Esophagus muscularis mucosa (tissue), 4 donors: ENCODE measurements around the gene BRMS1. TPM values are rescaled to one million over a fixed set of nuclear protein-coding genes. Genes with fewer than 3 reads are reported as not detected.

Experiments used
- DNase-seq: peaks from one replicate; pipeline ENCODE4 v3.0.0-alpha.2; 2017; ENCODE audit errors: extremely low spot score
- H3K27ac ChIP-seq, 4 donors: fragments of 200-600 bp; sonication (generic); replicated peaks in 1 of 4; 1 replicate in 3 of 4; 2 replicates in 1 of 4; pipeline ENCODE4 v1.5.1; 2016 to 2019; ENCODE audit warnings: mild to moderate bottlenecking in 1 of 4
- H3K27me3 ChIP-seq, 4 donors: fragments of 200-600 bp; sonication (generic); one replicate each; pipeline versions ENCODE4 v1.5.1 to v1.6.0; 2016 to 2019
- H3K36me3 ChIP-seq, 4 donors: fragments of 200-600 bp; sonication (generic); one replicate each; pipeline ENCODE4 v1.5.1; 2016 to 2019
- H3K4me1 ChIP-seq, 4 donors: fragments of 200-600 bp; sonication (generic); one replicate each; pipeline ENCODE4 v1.5.1; 2016 to 2019
- H3K4me3 ChIP-seq, 4 donors: fragments of 200-600 bp; sonication (generic); 1 replicate in 2 of 4; 2 replicates in 2 of 4; pipeline ENCODE4 v1.5.1; 2016 to 2019; ENCODE audit warnings: mild to moderate bottlenecking in 4 of 4, moderate library complexity in 1 of 4
- H3K9me3 ChIP-seq, 4 donors: fragments of 200-600 bp; sonication (generic); 1 replicate in 3 of 4; 2 replicates in 1 of 4; pipeline ENCODE4 v1.5.1; 2016 to 2019
- CTCF ChIP-seq, 3 experiments: fragments of 200-600 bp in 2 of 3; fragments of 450-650 bp in 1 of 3; sonication (generic) in 2 of 3; IDR thresholded peaks; one replicate each; pipeline ENCODE4 v1.5.1; 2017 to 2019; ENCODE audit warnings: antibody characterized with exemption in 3 of 3, mild to moderate bottlenecking in 2 of 3, moderate library complexity in 1 of 3
- EP300 ChIP-seq: sonication (generic); formaldehyde crosslinking; IDR thresholded peaks from one replicate; pipeline ENCODE4 v1.6.1; 2017; ENCODE audit warnings: antibody characterized with exemption
- POLR2A ChIP-seq: fragments of 450-650 bp; IDR thresholded peaks from one replicate; pipeline ENCODE4 v1.6.1; 2017; ENCODE audit warnings: antibody characterized with exemption, moderate library complexity, mild to moderate bottlenecking, low read depth
- POLR2AphosphoS5 ChIP-seq, 2 donors: sonication (generic); formaldehyde crosslinking; IDR thresholded peaks; one replicate each; pipeline ENCODE4 v1.6.1; 2017; ENCODE audit warnings: antibody characterized with exemption in 2 of 2
- WGBS: methylation state at CpG from one replicate; pipeline ENCODE4 v1.1.5; 2018; 5-methylcytosine and 5-hydroxymethylcytosine counted together
- intact Hi-C: fragments of 100-400 bp; cut with DNase I; formaldehyde crosslinking; loops from one replicate; pipeline ENCODE4 v1.15.1; 2023
- total RNA-seq, 4 donors: library from RNA; depleted of rRNA; stranded (reverse); fragments of >200 nt; gene quantifications; one replicate each; pipeline versions ENCODE4 v1.1.0 to v1.2.1, GENCODE V29; 2016

Gene BRMS1
- total RNA-seq, 4 donors from 2014 or later = 22.8 to 35.1 (median 34.1) TPM

DNA sequence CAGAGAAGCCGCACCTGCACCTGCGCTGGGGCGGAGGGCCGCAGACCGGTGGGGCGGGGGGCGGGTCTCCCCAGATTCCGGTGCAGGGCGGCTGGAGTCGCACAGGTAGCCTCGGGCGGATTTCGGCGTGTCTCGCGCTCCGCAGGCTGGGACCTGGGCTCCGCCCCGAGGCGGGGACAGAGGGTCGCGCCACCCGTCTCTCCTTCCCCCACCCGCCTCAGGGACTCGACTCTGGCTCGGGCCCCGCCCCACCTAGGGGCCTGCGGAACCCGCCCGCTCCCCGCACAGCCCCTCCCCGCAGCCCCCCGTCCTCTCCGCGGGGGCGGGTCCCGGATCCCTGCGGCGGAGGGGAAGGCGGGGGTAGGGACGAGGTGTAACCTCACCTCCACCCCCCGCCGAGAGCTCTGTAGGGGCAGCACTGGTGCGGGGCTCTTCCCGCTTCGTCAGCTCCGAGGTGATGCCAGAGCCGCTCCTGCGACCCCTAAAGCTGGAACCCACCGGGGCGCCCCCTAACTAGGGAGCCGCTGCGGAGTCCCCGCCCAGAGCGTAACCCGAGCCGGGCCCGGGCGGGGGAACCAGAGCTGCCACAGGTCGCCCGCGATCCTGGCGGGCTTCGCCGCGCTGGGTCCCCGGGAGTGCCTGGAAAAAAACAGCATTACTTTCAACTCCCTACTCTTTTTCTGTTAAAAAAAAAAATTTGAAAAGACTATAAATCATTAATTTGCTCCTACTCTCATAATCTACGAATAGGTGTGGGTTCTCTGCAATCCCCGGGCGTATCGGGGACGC, 26.9 kb upstream of the BRMS1 start, which contains the start of gene SLC29A2:
SLC29A2 (minus strand) TSS at position 134 of the 789 bp plus-strand sequence. CDS start 169 bp downstream, outside the sequence.
- intact Hi-C loops = no loop called here
- no peaks in the 10 kb centered on the region for H3K9me3 ChIP-seq
- peaks cover 0 to 26% (median 0%) of the 10 kb centered on the region in 4 donors for H3K27me3 ChIP-seq
- peak within 1 kb of the TSS; percentile 56 to 63 (median 60) for H3K27ac ChIP-seq
- peaks cover 21 to 30% (median 26%) of the 10 kb centered on the region in 4 donors for H3K4me1 ChIP-seq
- no peak for TF ChIP-seq POLR2AphosphoS5 (IDR thresholded peaks at IDR 0.05)
- no peak for TF ChIP-seq CTCF (IDR thresholded peaks at IDR 0.05)
- peaks cover 0 to 10% (median 0%) of the 10 kb centered on the region in 4 donors for H3K36me3 ChIP-seq
- 1% methylated on average over 36 of the region's 72 CpGs for WGBS
- peak within 1 kb of the TSS; percentile 74 to 88 (median 84) for H3K4me3 ChIP-seq
- DNase-seq = no peak

- Histone ChIP-seq H3K27ac (no peak overlapping the region), H3K4me1 (peaks cover 21 to 30% (median 26%) of the 10 kb centered on the region in 4 donors), H3K9me3 (no peaks in the 10 kb centered on the region), H3K36me3 (peaks cover 0 to 15% (median 0%) of the 10 kb centered on the region in 4 donors), H3K27me3 (peaks cover 0 to 20% (median 0%) of the 10 kb centered on the region in 4 donors), H3K4me3 (no peak overlapping the region)
- TF ChIP-seq POLR2A (no peak), POLR2AphosphoS5 (IDR thresholded peaks at IDR 0.05) (no peak), EP300 (no peak), CTCF (IDR thresholded peaks at IDR 0.05) (no peak)
- DNase-seq = no peak
- intact Hi-C loops = no loop called here
- WGBS = 90% methylated on average over 17 of the region's 25 CpGs
These were observed 24.4 kb upstream of the BRMS1 start for GRCh38 chr11:66369073-66369894.

- no peak for DNase-seq
- H3K27me3 ChIP-seq = peaks cover 0 to 20% (median 0%) of the 10 kb centered on the region in 4 donors
- H3K4me3 ChIP-seq = no peak overlapping the region
These were observed 23.6 kb upstream of the BRMS1 start for GRCh38 chr11:66368484-66368883.

More at GRCh38 chr11:66368484-66368883, 23.6 kb upstream of the BRMS1 start:
- intact Hi-C loops = no loop called here
- Histone ChIP-seq H3K9me3 (no peaks in the 10 kb centered on the region), H3K4me1 (peaks cover 21 to 30% (median 26%) of the 10 kb centered on the region in 4 donors), H3K36me3 (peaks cover 0 to 15% (median 0%) of the 10 kb centered on the region in 4 donors), H3K27ac (no peak overlapping the region)
- WGBS = 95% methylated on average over 4 of the region's 6 CpGs
- no peak for TF ChIP-seq CTCF (IDR thresholded peaks at IDR 0.05)
- TF ChIP-seq POLR2A = no peak
- TF ChIP-seq EP300 = no peak
- TF ChIP-seq POLR2AphosphoS5 (IDR thresholded peaks at IDR 0.05) = no peak
